KMS-11 (cell line): ENCODE data around the gene ADGRB3.

Source experiments
- H2AFZ ChIP-seq: fragments of 200-600 bp; sonication (generic); 2 replicates; pipeline ENCODE4 v1.6.1; 2016; ENCODE audit warnings: antibody characterized with exemption, mixed run types, low read depth
- H3K27ac ChIP-seq: fragments of 200-600 bp; sonication (generic); 2 replicates; pipeline ENCODE4 v1.6.1; 2016; ENCODE audit warnings: mild to moderate bottlenecking, mixed run types
- H3K27me3 ChIP-seq: fragments of 200-600 bp; sonication (generic); 2 replicates; pipeline ENCODE4 v1.6.1; 2017; ENCODE audit warnings: mild to moderate bottlenecking, low read depth, mixed run types, moderate library complexity; ENCODE audit not compliant: insufficient read depth
- H3K36me3 ChIP-seq: fragments of 200-600 bp; sonication (generic); 2 replicates; pipeline ENCODE4 v1.6.1; 2017; ENCODE audit warnings: mild to moderate bottlenecking, mixed run types; ENCODE audit not compliant: insufficient read depth
- H3K4me1 ChIP-seq: fragments of 200-600 bp; sonication (generic); 2 replicates; pipeline ENCODE4 v1.6.1; 2016; ENCODE audit warnings: mild to moderate bottlenecking, low read depth, mixed run types; ENCODE audit not compliant: poor library complexity, severe bottlenecking
- H3K4me2 ChIP-seq: fragments of 200-600 bp; sonication (generic); 2 replicates; pipeline ENCODE4 v1.7.0; 2016; ENCODE audit warnings: mild to moderate bottlenecking, mixed run types
- H3K4me3 ChIP-seq: fragments of 200-600 bp; sonication (generic); IDR thresholded peaks from 2 replicates; pipeline ENCODE4 v1.6.1; 2017; ENCODE audit warnings: low read depth, low read length, mixed read lengths; ENCODE audit not compliant: insufficient read depth
- H3K79me2 ChIP-seq: fragments of 200-600 bp; sonication (generic); 2 replicates; pipeline ENCODE4 v1.6.1; 2016; ENCODE audit warnings: low read depth, mixed run types; ENCODE audit not compliant: insufficient read depth
- H3K9ac ChIP-seq: fragments of 200-600 bp; sonication (generic); 2 replicates; pipeline ENCODE4 v1.6.1; 2016; ENCODE audit warnings: mild to moderate bottlenecking, mixed run types
- H4K20me1 ChIP-seq: fragments of 200-600 bp; sonication (generic); 2 replicates; pipeline ENCODE4 v1.6.1; 2016; ENCODE audit warnings: mild to moderate bottlenecking, mixed run types; ENCODE audit not compliant: insufficient read depth
- CTCF ChIP-seq: fragments of 200-600 bp; sonication (generic); conservative IDR thresholded peaks from 2 replicates; pipeline ENCODE4 v1.6.1; 2017; ENCODE audit warnings: low read depth, mild to moderate bottlenecking, antibody characterized with exemption, low read length, moderate library complexity, mixed read lengths

The ADGRB3 gene

GRCh38 chr6:69061066-69061465, 426.0 kb downstream of the ADGRB3 start:
- no peaks in the 10 kb centered on the region for H3K36me3 ChIP-seq
- H3K4me3 ChIP-seq, result no peak overlapping the region
- H3K9ac ChIP-seq, result no peak overlapping the region
- no peaks in the 10 kb centered on the region for H3K79me2 ChIP-seq
- H3K4me2 ChIP-seq, result no peak overlapping the region
- H4K20me1 ChIP-seq, result no peaks in the 10 kb centered on the region
- no peaks in the 10 kb centered on the region for H3K4me1 ChIP-seq
- no peak overlapping the region for H3K27ac ChIP-seq
- H2AFZ ChIP-seq, result no peak overlapping the region
- TF ChIP-seq CTCF, result no peak
- H3K27me3 ChIP-seq, result no peaks in the 10 kb centered on the region

- Histone ChIP-seq H3K27ac (no peak overlapping the region), H3K4me1 (no peaks in the 10 kb centered on the region), H3K4me3 (no peak overlapping the region), H3K9ac (no peak overlapping the region), H3K27me3 (no peaks in the 10 kb centered on the region), H3K79me2 (no peaks in the 10 kb centered on the region), H3K36me3 (no peaks in the 10 kb centered on the region), H4K20me1 (no peaks in the 10 kb centered on the region), H2AFZ (no peak overlapping the region), H3K4me2 (no peak overlapping the region)
- TF ChIP-seq CTCF, result no peak
Measured at GRCh38 chr6:69063401-69063800, 428.3 kb downstream of the ADGRB3 start.

- Histone ChIP-seq H3K36me3 (no peaks in the 10 kb centered on the region), H3K9ac (no peak overlapping the region), H2AFZ (no peak overlapping the region), H3K27ac (no peak overlapping the region), H3K27me3 (no peaks in the 10 kb centered on the region), H3K4me1 (no peaks in the 10 kb centered on the region), H3K4me3 (no peak overlapping the region), H3K79me2 (no peaks in the 10 kb centered on the region), H3K4me2 (no peak overlapping the region), H4K20me1 (no peaks in the 10 kb centered on the region)
- no peak for TF ChIP-seq CTCF
Measured at GRCh38 chr6:69064226-69064625, 429.1 kb downstream of the ADGRB3 start.

- no peak overlapping the region for H2AFZ ChIP-seq
- no peak for TF ChIP-seq CTCF
- no peaks in the 10 kb centered on the region for H3K36me3 ChIP-seq
Measured at GRCh38 chr6:69069881-69070280, 434.8 kb downstream of the ADGRB3 start.

More at GRCh38 chr6:69069881-69070280, 434.8 kb downstream of the ADGRB3 start:
- Histone ChIP-seq H3K9ac (no peak overlapping the region), H3K27ac (no peak overlapping the region), H3K27me3 (no peaks in the 10 kb centered on the region), H3K4me3 (no peak overlapping the region), H3K79me2 (no peaks in the 10 kb centered on the region), H3K4me1 (no peaks in the 10 kb centered on the region), H3K4me2 (no peak overlapping the region), H4K20me1 (no peaks in the 10 kb centered on the region)
